GM21528 (cell line): ENCODE measurements around the gene FKBP5.
"Not testable (repeated sequence)": the region's sequence is repeated elsewhere in the genome, so short reads cannot be mapped to it uniquely, and the experiment has no call there.

Experiments
- ATAC-seq: cut with Tn5 transposase; IDR thresholded peaks from one replicate; pipeline ENCODE4 v1.9.1; 2021; ENCODE audit warnings: mild to moderate bottlenecking, moderate library complexity; ENCODE audit not compliant: unreplicated experiment, low FRiP score

The FKBP5 gene

GRCh38 chr6:35557239-35557638, 131.5 kb downstream of the FKBP5 start:
- no peak for ATAC-seq

DNA sequence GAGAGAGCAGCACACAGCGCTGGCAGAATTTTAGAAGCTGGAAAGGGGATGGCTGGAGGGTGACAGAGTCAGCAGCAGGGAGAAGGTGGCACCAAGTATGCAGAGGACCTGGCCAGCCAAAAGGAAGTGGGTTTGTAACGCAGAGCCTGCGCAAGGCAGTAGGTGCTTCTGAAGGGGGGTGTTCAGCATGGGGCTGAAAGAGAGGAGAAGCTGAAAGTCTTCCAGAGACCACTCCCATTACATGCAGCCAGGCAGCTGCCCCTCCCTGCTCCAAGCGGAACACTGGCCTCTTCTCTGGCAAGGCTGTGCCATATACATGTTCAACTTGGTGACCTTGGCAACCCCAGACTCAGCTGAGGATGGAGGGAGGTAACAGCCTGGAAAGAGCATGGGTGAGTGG, 133.9 kb downstream of the FKBP5 start:
- ATAC-seq = no peak

GRCh38 chr6:35553315-35553714, 135.4 kb downstream of the FKBP5 start:
- no peak for ATAC-seq

DNA sequence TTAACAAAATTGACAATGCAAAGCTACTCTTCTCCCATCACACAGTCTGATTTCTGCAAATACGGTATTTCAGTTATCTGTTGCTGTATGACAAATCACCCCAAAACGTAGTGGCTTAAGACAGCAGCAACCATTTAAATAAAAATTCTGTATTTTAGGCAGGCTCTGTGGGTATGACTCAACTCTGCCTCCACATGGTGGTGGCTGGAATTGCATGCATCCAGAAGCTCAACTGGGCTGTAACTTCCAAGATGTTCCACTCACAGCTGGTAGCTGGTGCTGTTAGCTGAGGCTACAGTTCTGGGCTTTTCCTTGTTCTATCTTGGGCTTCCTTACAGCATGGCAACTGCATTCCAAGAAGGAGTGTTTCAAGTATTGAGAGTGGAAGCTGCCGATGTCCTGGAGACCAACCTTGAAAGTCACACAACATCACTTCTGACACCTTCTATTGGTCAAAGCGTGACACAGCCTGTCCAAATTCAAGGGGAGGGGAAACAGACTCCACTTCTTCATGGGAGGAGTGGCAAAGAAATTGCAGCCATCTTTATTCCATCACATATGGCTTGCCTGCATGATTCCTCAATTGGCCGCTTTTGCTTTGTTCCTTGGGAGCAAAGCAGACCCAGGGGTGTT, 136.3 kb downstream of the FKBP5 start:
- no peak for ATAC-seq

DNA sequence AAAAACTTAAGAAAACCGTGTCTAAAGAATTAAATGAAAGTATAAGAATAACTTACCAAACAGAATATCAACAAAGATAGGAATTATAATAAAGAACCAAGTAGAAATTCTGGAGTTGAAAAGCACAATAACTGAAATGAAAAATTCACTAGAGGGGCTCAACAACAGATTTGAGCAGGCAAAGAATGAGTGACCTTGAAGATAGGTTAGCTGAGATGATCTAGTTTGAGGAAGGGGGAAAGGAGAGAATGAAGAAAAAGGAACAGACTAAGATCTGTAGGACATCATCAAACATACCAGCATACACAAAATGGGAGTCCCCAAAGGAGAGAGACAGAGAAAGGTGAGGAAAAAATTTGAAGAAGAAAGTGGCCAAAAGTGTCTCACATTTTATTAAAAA, 138.3 kb downstream of the FKBP5 start:
- no peak for ATAC-seq

- no peak for ATAC-seq
These were observed 141.0 kb downstream of the FKBP5 start for GRCh38 chr6:35547676-35548075.

DNA sequence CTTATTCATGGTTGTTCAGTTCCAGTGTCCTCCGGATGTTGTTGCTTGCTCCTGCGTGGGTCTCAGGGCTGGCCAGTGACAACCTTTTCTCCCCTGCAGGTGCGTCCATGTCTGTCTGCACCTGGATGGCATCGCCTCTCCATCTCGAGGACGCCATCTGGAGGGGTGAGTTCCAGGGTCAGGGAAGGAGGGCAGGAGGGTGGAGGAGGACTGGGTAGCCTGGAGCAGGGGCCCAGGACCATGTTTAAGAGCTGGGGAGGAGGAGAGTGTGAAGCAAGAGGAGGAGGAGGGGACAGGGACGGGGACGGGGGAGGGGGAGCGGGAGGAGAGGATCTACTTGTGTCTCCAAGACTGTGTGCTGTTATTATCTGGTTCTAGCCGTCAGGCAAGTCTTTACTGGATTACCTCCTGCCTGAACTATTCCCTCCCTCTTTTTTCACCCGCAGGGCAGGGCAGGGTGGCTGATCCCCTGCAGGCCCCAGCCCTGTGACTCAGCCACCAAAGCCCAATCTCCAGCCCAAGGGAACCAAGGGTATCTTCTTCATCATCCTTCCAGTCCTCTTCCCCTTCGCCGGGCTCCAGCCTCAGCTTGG, 143.8 kb downstream of the FKBP5 start:
- no peak for ATAC-seq

DNA sequence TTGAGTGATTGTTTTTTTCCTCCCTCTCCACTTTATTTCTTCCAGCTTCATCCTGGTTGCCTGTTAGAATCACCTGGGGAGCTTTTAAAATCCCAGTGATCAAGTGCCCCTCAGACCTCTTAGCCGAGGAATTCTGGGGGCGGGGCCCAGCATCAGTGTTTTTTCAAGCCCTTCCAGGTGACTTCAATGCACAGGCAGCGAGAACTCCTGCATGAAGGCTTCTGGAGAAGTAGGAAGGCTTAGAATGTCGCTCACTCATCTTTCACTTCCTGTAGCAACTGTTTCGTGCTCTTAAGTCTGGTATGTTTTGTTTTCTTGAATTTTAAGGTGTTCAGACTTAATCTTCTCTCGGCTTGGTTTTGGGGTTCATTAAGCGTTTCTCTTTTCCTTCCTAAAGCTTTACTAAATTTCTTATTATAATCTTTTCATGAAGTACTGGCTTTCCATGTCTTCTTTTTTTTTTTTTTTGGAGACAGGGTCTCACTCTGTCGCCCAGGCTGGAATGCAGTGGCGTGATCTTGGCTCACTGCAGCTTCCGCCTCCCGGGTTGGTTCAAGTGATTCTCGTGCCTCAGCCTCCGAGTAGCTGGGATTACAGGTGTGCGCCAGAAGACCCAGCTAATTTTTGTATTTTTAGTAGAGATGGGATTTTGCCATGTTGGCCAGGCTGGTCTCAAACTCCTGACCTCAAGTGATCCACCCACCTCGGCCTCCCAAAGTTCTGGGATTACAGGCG, 145.1 kb downstream of the FKBP5 start:
- no peak for ATAC-seq

GRCh38 chr6:35541836-35542235, 146.9 kb downstream of the FKBP5 start:
- ATAC-seq = no peak

DNA sequence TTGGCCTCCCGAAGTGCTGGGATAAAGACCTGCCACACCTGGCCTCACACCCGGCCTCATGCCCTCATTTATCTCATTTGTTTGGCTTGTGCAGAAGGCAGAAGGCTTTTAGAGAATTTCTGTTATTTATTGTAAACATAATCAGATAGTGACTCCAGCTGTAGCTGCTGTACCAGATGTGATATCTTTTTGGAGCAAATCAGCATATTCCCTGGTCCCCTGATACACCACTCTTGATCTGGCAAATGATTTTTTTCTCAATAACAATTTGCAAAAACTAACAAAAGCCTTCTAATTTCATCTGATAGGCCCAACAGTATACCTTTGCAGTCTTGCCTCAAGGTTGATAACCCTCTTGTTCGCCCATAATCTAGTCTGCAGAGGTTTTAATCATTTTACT, 149.5 kb downstream of the FKBP5 start:
- no peak for ATAC-seq

DNA sequence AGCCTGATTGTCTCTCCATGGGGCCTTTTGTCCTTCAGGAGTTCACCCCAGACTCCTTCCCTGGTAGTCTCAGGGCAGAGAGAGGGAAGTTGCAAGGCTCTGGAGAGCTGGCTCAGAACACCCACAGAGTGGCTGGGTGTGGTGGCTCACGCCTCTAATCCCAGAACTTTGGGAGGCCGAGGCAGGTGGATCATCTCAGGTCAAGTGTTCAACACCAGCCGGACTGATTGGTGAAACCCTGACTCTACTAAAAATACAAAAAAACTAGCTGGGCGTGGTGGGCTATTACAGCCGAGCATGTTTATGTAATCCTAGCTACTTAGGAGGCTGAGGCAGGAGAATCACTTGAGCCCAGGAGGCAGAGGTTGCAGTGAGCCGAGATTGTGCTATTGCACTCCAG, 152.9 kb downstream of the FKBP5 start:
- not testable (repeated sequence) for ATAC-seq

GRCh38 chr6:35534407-35535170, 154.1 kb downstream of the FKBP5 start:
- no peak for ATAC-seq

- ATAC-seq = no peak
These were observed 154.7 kb downstream of the FKBP5 start for GRCh38 chr6:35533981-35534380.

GRCh38 chr6:35532126-35532525, 156.6 kb downstream of the FKBP5 start:
- no peak for ATAC-seq

DNA sequence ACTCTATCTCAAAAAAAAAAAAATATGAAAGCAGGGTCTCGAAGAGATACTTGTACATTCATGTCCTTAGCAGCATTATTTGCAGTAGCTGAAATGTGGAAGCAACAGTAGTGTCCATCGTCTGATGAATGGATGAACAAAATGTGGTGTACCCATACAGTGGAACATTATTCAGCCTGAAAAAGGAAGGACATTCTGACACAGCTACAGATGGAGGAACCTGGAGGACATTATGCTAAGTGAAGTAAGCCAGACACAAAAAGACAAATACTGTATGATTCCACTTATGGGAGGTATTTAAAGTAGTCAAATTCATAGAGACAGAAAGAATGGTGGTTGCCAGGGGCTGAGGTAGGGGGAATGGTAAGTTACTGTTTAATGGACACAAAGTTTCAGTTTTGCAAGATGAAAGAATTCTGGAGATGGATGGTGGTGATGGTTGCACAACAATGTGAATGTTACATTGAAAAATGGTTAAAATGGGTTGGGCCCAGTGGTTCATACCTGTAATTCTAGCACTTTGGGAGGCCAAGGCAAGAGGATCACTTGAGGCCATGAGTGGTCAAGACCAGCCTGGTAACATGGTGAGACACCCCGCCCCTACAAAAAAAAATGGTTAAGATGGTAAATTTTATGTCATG, 164.2 kb downstream of the FKBP5 start:
- ATAC-seq = no peak
